Gastrocnemius medialis (tissue), 4 donors: ENCODE measurements around the gene OR2T2.

ENCODE experiments used
- POLR2A ChIP-seq, 2 donors: fragments of 450-650 bp; IDR thresholded peaks; one replicate each; pipeline ENCODE4 v1.6.1; 2017; ENCODE audit warnings: antibody characterized with exemption in 2 of 2, mild to moderate bottlenecking in 2 of 2, moderate library complexity in 2 of 2
- TF ChIP-seq, protein P1 (sequence below), 5 experiments: fragments of 450-650 bp in 3 of 5; fragments of 200-600 bp in 2 of 5; sonication (generic) in 2 of 5; IDR thresholded peaks in 4 of 5; conservative IDR thresholded peaks in 1 of 5; 1 replicate in 4 of 5; 2 replicates in 1 of 5; pipeline ENCODE4 v1.5.1; 2016 to 2019; ENCODE audit warnings: antibody characterized with exemption in 5 of 5, mild to moderate bottlenecking in 3 of 5, moderate library complexity in 3 of 5

GRCh38 chr1:248421384-248421783 is 24.1 kb upstream of the OR2T2 start:
- TF ChIP-seq, protein P1, sequence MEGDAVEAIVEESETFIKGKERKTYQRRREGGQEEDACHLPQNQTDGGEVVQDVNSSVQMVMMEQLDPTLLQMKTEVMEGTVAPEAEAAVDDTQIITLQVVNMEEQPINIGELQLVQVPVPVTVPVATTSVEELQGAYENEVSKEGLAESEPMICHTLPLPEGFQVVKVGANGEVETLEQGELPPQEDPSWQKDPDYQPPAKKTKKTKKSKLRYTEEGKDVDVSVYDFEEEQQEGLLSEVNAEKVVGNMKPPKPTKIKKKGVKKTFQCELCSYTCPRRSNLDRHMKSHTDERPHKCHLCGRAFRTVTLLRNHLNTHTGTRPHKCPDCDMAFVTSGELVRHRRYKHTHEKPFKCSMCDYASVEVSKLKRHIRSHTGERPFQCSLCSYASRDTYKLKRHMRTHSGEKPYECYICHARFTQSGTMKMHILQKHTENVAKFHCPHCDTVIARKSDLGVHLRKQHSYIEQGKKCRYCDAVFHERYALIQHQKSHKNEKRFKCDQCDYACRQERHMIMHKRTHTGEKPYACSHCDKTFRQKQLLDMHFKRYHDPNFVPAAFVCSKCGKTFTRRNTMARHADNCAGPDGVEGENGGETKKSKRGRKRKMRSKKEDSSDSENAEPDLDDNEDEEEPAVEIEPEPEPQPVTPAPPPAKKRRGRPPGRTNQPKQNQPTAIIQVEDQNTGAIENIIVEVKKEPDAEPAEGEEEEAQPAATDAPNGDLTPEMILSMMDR (IDR thresholded peaks at IDR 0.05 in 4 of 5, conservative IDR thresholded peaks at IDR 0.05 in 1 of 5), result no peak
- TF ChIP-seq POLR2A (IDR thresholded peaks at IDR 0.05), result no peak
